ENCODE results near the gene UQCRC1. TPM values are rescaled to one million over a fixed set of nuclear protein-coding genes. Genes with fewer than 3 reads are reported as not detected.
A peak's percentile ranks its signal among the peaks of the same experiment; 100 is the strongest.

Gene UQCRC1
- total and polyA plus RNA-seq, 2 of the 8 experiments (the other 6 are each of a cell fraction or from before 2014, with no cell fraction given) = 310 to 720 TPM

- FAIRE-seq = no peak
- CTCF ChIA-PET (ENCODE audit: partially characterized antibody) = interaction anchor here (0.6 to 6.7 kb wide), 31 partner anchors 9 to 147 kb away, joined by 3 to 52 read pairs (median 5); partner anchors contain the start of gene SLC26A6
These were observed 50.8 kb downstream of the UQCRC1 start for GRCh38 chr3:48558493-48559134.

More at GRCh38 chr3:48558493-48559134, 50.8 kb downstream of the UQCRC1 start:
- H2AK5ac ChIP-seq (ENCODE audit: low read depth, low read length) = no peak overlapping the region
- no peak overlapping the region for H3K18ac ChIP-seq (ENCODE audit: extremely low read depth, low read length)
- H3K79me1 ChIP-seq (ENCODE audit: low read depth, low read length) = peaks cover 10% of the 10 kb centered on the region
- peaks cover 0 to 3% of the 10 kb centered on the region in 2 experiments for H4K20me1 ChIP-seq (replicated peaks in 1 of 2; ENCODE audit: control insufficient read depth in 1 of 2, insufficient read depth in 2 of 2, low read length in 2 of 2)
- H3K4ac ChIP-seq (replicated peaks; ENCODE audit: insufficient read length, low read depth, low read length) = no peak overlapping the region
- 79% methylated on average over 6 of the region's 6 CpGs; no CpG with 5 or more reads in 1 of the 2 experiments for WGBS, 2 experiments (ENCODE audit: extremely low coverage in 1 of 2, insufficient coverage in 1 of 2, insufficient read length in 1 of 2, insufficient replicate concordance in 2 of 2, low coverage in 1 of 2, low lambda C conversion rate in 2 of 2, missing lambda C conversion rate in 1 of 2)
- H3K27ac ChIP-seq (ENCODE audit: low read depth, low read length) = no peak overlapping the region
- H3K4me1 ChIP-seq (replicated peaks in 1 of 4; ENCODE audit: control insufficient read depth in 3 of 4, insufficient read depth in 4 of 4, low read length in 3 of 4) = peaks cover 4 to 41% (median 24%) of the 10 kb centered on the region in 4 experiments
- peak overlapping the region; percentile 86; the same call in 1 of the 2 replicates for H2BK20ac ChIP-seq (ENCODE audit: low read length)
- no peak overlapping the region for H3K9ac ChIP-seq (replicated peaks in 1 of 4; ENCODE audit: extremely low read depth in 1 of 4, low read depth in 3 of 4, low read length in 3 of 4)
- H4K91ac ChIP-seq (replicated peaks; ENCODE audit: insufficient read length, low read length) = peak overlapping the region; percentile 38
- peak overlapping the region; percentile 4 for H4K8ac ChIP-seq (ENCODE audit: extremely low read depth, insufficient read depth, low read length)
- POLR2A ChIA-PET (ENCODE audit: partially characterized antibody) = interaction anchor here (0.6 to 4.5 kb wide), 19 partner anchors 9 to 535 kb away, joined by 3 to 17 read pairs (median 4); partner anchors contain the start of genes ATRIP, CCDC51, CELSR3 and QRICH1
- H2BK12ac ChIP-seq (ENCODE audit: low read depth, low read length) = peak overlapping the region; percentile 99; the same call in 1 of the 2 replicates
- H3K14ac ChIP-seq (ENCODE audit: insufficient read length) = no peak overlapping the region
- 0 out of 2 replicates have a peak, but pooled peaks have one; percentile 14 for TF ChIP-seq E2F6 (IDR thresholded peaks at IDR 0.05)
- TF ChIP-seq RAD21 (IDR thresholded peaks at IDR 0.05 in 1 of 2, conservative IDR thresholded peaks at IDR 0.05 in 1 of 2; ENCODE audit: low read depth in 2 of 2, low read length in 2 of 2) = no peak
- DNase-seq (ENCODE audit: low read depth in 1 of 2, low spot score in 2 of 2) = no peak
- H3K36me3 ChIP-seq (ENCODE audit: control insufficient read depth in 2 of 4, insufficient read depth in 4 of 4, low read length in 3 of 4) = no peaks in the 10 kb centered on the region
- H2BK5ac ChIP-seq (ENCODE audit: low read depth, low read length) = peak overlapping the region; percentile 31; the same call in 1 of the 2 replicates
- H3K4me3 ChIP-seq (ENCODE audit: extremely low read depth in 1 of 4, insufficient read depth in 2 of 4, low read depth in 3 of 4, low read length in 4 of 4) = no peak overlapping the region
- H2AFZ ChIP-seq (ENCODE audit: low read length) = no peak overlapping the region
- H3K4me2 ChIP-seq (ENCODE audit: insufficient read depth in 1 of 2, low read depth in 2 of 2, low read length in 2 of 2) = no peak overlapping the region
- H3K27me3 ChIP-seq (replicated peaks in 1 of 4; ENCODE audit: control insufficient read depth in 3 of 4, extremely low read depth in 1 of 4, insufficient read depth in 3 of 4, low read length in 3 of 4) = no peaks in the 10 kb centered on the region
- H2BK120ac ChIP-seq (replicated peaks; ENCODE audit: low read depth, low read length) = no peak overlapping the region
- peak overlapping the region; percentile 88; the same call in 1 of the 2 replicates for H2BK15ac ChIP-seq (ENCODE audit: low read length)
- no peak overlapping the region for H3K23ac ChIP-seq (ENCODE audit: insufficient read length)
- H3K56ac ChIP-seq (replicated peaks; ENCODE audit: insufficient read length, low read depth, low read length) = no peak overlapping the region
- no peak overlapping the region for H4K5ac ChIP-seq (ENCODE audit: insufficient read length, low read depth, low read length)
- H3K23me2 ChIP-seq (ENCODE audit: low read depth, low read length) = peaks cover 2% of the 10 kb centered on the region; the same call in 1 of the 2 replicates
- H3K79me2 ChIP-seq (ENCODE audit: control insufficient read depth in 1 of 2, insufficient read depth in 2 of 2, low read length in 2 of 2) = peaks cover 0 to 20% of the 10 kb centered on the region in 2 experiments; a peak in 1 of 4 replicates
- no peaks in the 10 kb centered on the region for H3K9me3 ChIP-seq (ENCODE audit: insufficient read depth in 2 of 2, low read depth in 1 of 2, low read length in 1 of 2)

Measured in H1 (cell line).